DMS153 (cell line): ENCODE results near the gene MAP1LC3B2.

Experiments used
- DNase-seq: peaks from one replicate; lab custom pipeline; 2025; lab: John Stamatoyannopoulos, UW

The MAP1LC3B2 gene

GRCh38 chr12:116615141-116615861 is 56.1 kb downstream of the MAP1LC3B2 start:
- no peak for DNase-seq

GRCh38 chr12:116616536-116617248 is 57.5 kb downstream of the MAP1LC3B2 start:
- DNase-seq: no peak

GRCh38 chr12:116619246-116619645 is 60.1 kb downstream of the MAP1LC3B2 start:
- DNase-seq: no peak

GRCh38 chr12:116620124-116620491 is 60.9 kb downstream of the MAP1LC3B2 start:
- no peak for DNase-seq

- no peak for DNase-seq
These were observed 61.5 kb downstream of the MAP1LC3B2 start for GRCh38 chr12:116620492-116621191.

DNA sequence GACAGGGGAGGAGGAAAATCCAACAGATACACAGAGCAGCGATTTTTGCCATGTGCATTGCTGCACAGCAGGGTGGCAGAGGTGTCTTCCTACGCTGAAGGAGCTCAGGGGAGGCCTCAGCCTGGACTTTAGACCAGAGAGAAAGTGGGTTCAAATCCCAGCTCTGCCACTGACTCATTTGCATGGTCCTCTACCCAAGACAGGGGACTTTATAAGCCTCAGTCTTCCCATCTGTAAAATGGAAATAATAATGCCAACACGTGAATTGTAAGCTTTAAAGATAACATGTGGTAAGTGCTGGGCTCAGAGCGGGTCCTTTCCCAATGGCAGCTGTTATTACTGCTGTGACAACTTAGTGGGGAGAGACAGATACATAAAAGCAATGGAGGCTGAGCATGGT is 62.0 kb downstream of the MAP1LC3B2 start:
- DNase-seq: no peak

GRCh38 chr12:116624516-116624915 is 65.3 kb downstream of the MAP1LC3B2 start:
- no peak for DNase-seq

GRCh38 chr12:116626153-116626552 is 67.0 kb downstream of the MAP1LC3B2 start:
- DNase-seq: no peak
